Esophagus squamous epithelium (tissue), 4 donors: Measurements from ENCODE around the gene DHH.

ENCODE experiments used
- CTCF ChIP-seq, 6 experiments: fragments of 450-650 bp in 4 of 6; fragments of 200-600 bp in 2 of 6; sonication (generic) in 2 of 6; IDR thresholded peaks; one replicate each; pipeline ENCODE4 v1.5.1; 2016 to 2019; ENCODE audit warnings: antibody characterized with exemption in 6 of 6, mild to moderate bottlenecking in 4 of 6, moderate library complexity in 4 of 6
- POLR2A ChIP-seq, 4 donors: fragments of 450-650 bp; IDR thresholded peaks; one replicate each; pipeline ENCODE4 v1.6.1; 2017; ENCODE audit warnings: antibody characterized with exemption in 4 of 4, mild to moderate bottlenecking in 4 of 4, moderate library complexity in 3 of 4

DNA sequence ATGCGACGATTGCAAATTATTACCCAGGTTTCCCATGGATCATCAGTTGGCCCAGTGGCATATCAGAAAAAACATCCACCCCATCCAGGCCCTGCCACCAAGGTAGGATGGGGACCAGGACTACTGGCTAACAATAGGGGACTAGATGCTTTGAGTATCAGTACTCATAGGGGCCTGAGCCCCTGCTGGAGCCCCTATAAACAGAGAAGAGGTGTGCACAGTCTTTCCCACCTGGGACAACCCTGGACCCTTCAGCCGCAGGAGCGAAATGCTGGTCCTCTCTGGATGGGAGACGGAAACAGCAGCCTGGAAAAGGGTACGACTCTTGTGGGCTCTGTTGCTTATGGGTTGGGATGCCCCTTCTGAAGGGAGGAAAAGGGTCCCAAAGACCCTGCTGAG lies 5.7 kb downstream of the DHH start:
- TF ChIP-seq CTCF (IDR thresholded peaks at IDR 0.05), result no peak
- TF ChIP-seq POLR2A (IDR thresholded peaks at IDR 0.05), result no peak
